ENCODE data around the gene MS4A13.
"Not testable (repeated sequence)": the region's sequence is repeated elsewhere in the genome, so short reads cannot be mapped to it uniquely, and the experiment has no call there.

The MS4A13 gene
- total RNA-seq: 0 reads per million in 3 experiments

- DNase-seq: no peak
These were observed at the start of gene MS4A13 for GRCh38 chr11:60515144-60515855. Gene MS4A13, plus strand, starts transcription at chr11:60515392. Its CDS starts 2,692 bp downstream, at chr11:60518084.

- no peak for DNase-seq
These were observed 46.4 kb upstream of the MS4A13 start for GRCh38 chr11:60468829-60469228.

GRCh38 chr11:60469723-60470122 is 45.5 kb upstream of the MS4A13 start:
- DNase-seq: no peak

GRCh38 chr11:60477035-60477445 is 38.2 kb upstream of the MS4A13 start:
- no peak for DNase-seq

- no peak for DNase-seq
These were observed 32.8 kb upstream of the MS4A13 start for GRCh38 chr11:60482361-60482760.

- no peak for DNase-seq
These were observed 29.2 kb upstream of the MS4A13 start for GRCh38 chr11:60485987-60486386.

- DNase-seq: no peak
These were observed 22.6 kb upstream of the MS4A13 start, which contains the start of gene MS4A12 for GRCh38 chr11:60492488-60493009. Gene MS4A12, plus strand, starts transcription at chr11:60492778. Its CDS starts 4,541 bp downstream, at chr11:60497319.

GRCh38 chr11:60493454-60493853 is 21.7 kb upstream of the MS4A13 start:
- no peak for DNase-seq

GRCh38 chr11:60498399-60498798 is 16.8 kb upstream of the MS4A13 start:
- DNase-seq: no peak

GRCh38 chr11:60498853-60499252 is 16.3 kb upstream of the MS4A13 start:
- no peak for DNase-seq

GRCh38 chr11:60500276-60500910 is 14.8 kb upstream of the MS4A13 start:
- no peak for DNase-seq

GRCh38 chr11:60502221-60502775 is 12.9 kb upstream of the MS4A13 start:
- DNase-seq: no peak

- DNase-seq: no peak
These were observed 10.8 kb upstream of the MS4A13 start for GRCh38 chr11:60504219-60504905.

- DNase-seq: not testable (repeated sequence)
These were observed 5.6 kb upstream of the MS4A13 start for GRCh38 chr11:60509609-60510008.

- DNase-seq: not testable (repeated sequence)
These were observed 5.0 kb upstream of the MS4A13 start for GRCh38 chr11:60510209-60510608.

GRCh38 chr11:60511393-60511792 is 3.8 kb upstream of the MS4A13 start:
- no peak for DNase-seq

GRCh38 chr11:60512651-60513225 is 2.5 kb upstream of the MS4A13 start:
- no peak for DNase-seq

GRCh38 chr11:60513496-60514460 is 1.4 kb upstream of the MS4A13 start:
- no peak for DNase-seq

- DNase-seq: no peak
These were observed 13.3 kb downstream of the MS4A13 start for GRCh38 chr11:60528465-60528864.

- no peak for DNase-seq
These were observed 13.7 kb downstream of the MS4A13 start for GRCh38 chr11:60528934-60529333.

- no peak for DNase-seq
These were observed 15.4 kb downstream of the MS4A13 start for GRCh38 chr11:60530454-60531100.
